ENCODE data around the gene SLC35F6.
A peak's percentile ranks its signal among the peaks of the same experiment; 100 is the strongest.
"Not testable (repeated sequence)": the region's sequence is repeated elsewhere in the genome, so short reads cannot be mapped to it uniquely, and the experiment has no call there.

The SLC35F6 gene

GRCh38 chr2:26756337-26756736, 7.7 kb upstream of the SLC35F6 start:
- no peak for DNase-seq (ENCODE audit: low read depth in 2 of 2)

GRCh38 chr2:26757873-26758789, 6.0 kb upstream of the SLC35F6 start:
- peak; percentile 97 to 98 for DNase-seq (ENCODE audit: low read depth in 2 of 2)

GRCh38 chr2:26758790-26759321, 5.2 kb upstream of the SLC35F6 start:
- no peak for DNase-seq (ENCODE audit: low read depth in 2 of 2)

GRCh38 chr2:26759845-26760244, 4.2 kb upstream of the SLC35F6 start:
- no peak for DNase-seq (ENCODE audit: low read depth in 2 of 2)

- not testable (repeated sequence) for DNase-seq (ENCODE audit: low read depth in 2 of 2)
These were observed 3.1 kb upstream of the SLC35F6 start for GRCh38 chr2:26760991-26761390.

GRCh38 chr2:26763019-26763418, 1.1 kb upstream of the SLC35F6 start:
- no peak for DNase-seq (ENCODE audit: low read depth in 2 of 2)

GRCh38 chr2:26764906-26765305, 822 bp downstream of the SLC35F6 start:
- DNase-seq (ENCODE audit: low read depth in 2 of 2) = no peak

- no peak for DNase-seq (ENCODE audit: low read depth in 2 of 2)
These were observed 1.6 kb downstream of the SLC35F6 start for GRCh38 chr2:26765475-26766200.

- DNase-seq (ENCODE audit: low read depth in 2 of 2) = no peak
These were observed 3.0 kb downstream of the SLC35F6 start for GRCh38 chr2:26767129-26767528.

- no peak for DNase-seq (ENCODE audit: low read depth in 2 of 2)
These were observed 3.9 kb downstream of the SLC35F6 start for GRCh38 chr2:26767894-26768487.

GRCh38 chr2:26768759-26769088, 4.6 kb downstream of the SLC35F6 start:
- DNase-seq (ENCODE audit: low read depth in 2 of 2) = no peak

GRCh38 chr2:26769089-26769761, 5.1 kb downstream of the SLC35F6 start:
- no peak for DNase-seq (ENCODE audit: low read depth in 2 of 2)

- no peak for DNase-seq (ENCODE audit: low read depth in 2 of 2)
These were observed 7.0 kb downstream of the SLC35F6 start for GRCh38 chr2:26770986-26771586.

GRCh38 chr2:26772064-26773001, 8.2 kb downstream of the SLC35F6 start:
- DNase-seq (ENCODE audit: low read depth in 2 of 2) = no peak

- no peak for DNase-seq (ENCODE audit: low read depth in 2 of 2)
These were observed 12.2 kb downstream of the SLC35F6 start for GRCh38 chr2:26776195-26776800.

GRCh38 chr2:26778098-26778497, 14.0 kb downstream of the SLC35F6 start:
- no peak for DNase-seq (ENCODE audit: low read depth in 2 of 2)

- DNase-seq (ENCODE audit: low read depth in 2 of 2) = no peak
These were observed 14.4 kb downstream of the SLC35F6 start for GRCh38 chr2:26778507-26778906.

GRCh38 chr2:26780203-26780760, 16.2 kb downstream of the SLC35F6 start:
- no peak for DNase-seq (ENCODE audit: low read depth in 2 of 2)

- no peak for DNase-seq (ENCODE audit: low read depth in 2 of 2)
These were observed 19.0 kb downstream of the SLC35F6 start for GRCh38 chr2:26782876-26783704.
